HFF-Myc (cell line): ENCODE data around the gene SYNGR4.
A peak's percentile ranks its signal among the peaks of the same experiment; 100 is the strongest.
"Not testable (repeated sequence)": the region's sequence is repeated elsewhere in the genome, so short reads cannot be mapped to it uniquely, and the experiment has no call there.

Experiments used
- DNase-seq: peaks from one replicate; pipeline ENCODE4 v3.0.0-alpha.2; 2011; ENCODE audit warnings: low read depth; ENCODE audit errors: extremely low read depth
- H3K4me3 ChIP-seq: replicated peaks from 2 replicates; pipeline ENCODE4 v1.5.1; 2011; ENCODE audit warnings: low read depth, mild to moderate bottlenecking, control low read depth, low read length
- CTCF ChIP-seq: IDR thresholded peaks from 2 replicates; pipeline ENCODE4 v1.5.1; 2012; ENCODE audit warnings: mild to moderate bottlenecking, low read depth, low read length, control low read depth; ENCODE audit errors: missing control alignments

SYNGR4 gene

GRCh38 chr19:48386981-48387380 is 22.8 kb downstream of the SYNGR4 start:
- no peak overlapping the region for H3K4me3 ChIP-seq
- DNase-seq: no peak
- no peak for TF ChIP-seq CTCF

- DNase-seq: no peak
- peak; percentile 68 for TF ChIP-seq CTCF
These were observed 26.3 kb downstream of the SYNGR4 start for GRCh38 chr19:48390188-48391099.

GRCh38 chr19:48391100-48392005 is 27.2 kb downstream of the SYNGR4 start, which contains the start of gene KDELR1:
Gene KDELR1 (minus strand): TSS chr19:48391551. CDS start chr19:48391358, 193 bp downstream.
- TF ChIP-seq CTCF: peak; percentile 93
- peak within 1 kb of the TSS; percentile 97 for H3K4me3 ChIP-seq
- no peak for DNase-seq

More at GRCh38 chr19:48390188-48391099, 26.3 kb downstream of the SYNGR4 start:
- H3K4me3 ChIP-seq: peak overlapping the region; percentile 97

- DNase-seq: not testable (repeated sequence)
These were observed 27.8 kb downstream of the SYNGR4 start for GRCh38 chr19:48392006-48392344.

GRCh38 chr19:48392860-48393558 is 28.8 kb downstream of the SYNGR4 start:
- DNase-seq: no peak
- H3K4me3 ChIP-seq: no peak overlapping the region
- TF ChIP-seq CTCF: no peak

More at GRCh38 chr19:48392006-48392344, 27.8 kb downstream of the SYNGR4 start:
- H3K4me3 ChIP-seq: not testable (repeated sequence)

- H3K4me3 ChIP-seq: peak within 1 kb of the TSS; percentile 15; the same call in 1 of the 2 replicates
- TF ChIP-seq CTCF: peak; percentile 6
- DNase-seq: no peak
These were observed 29.6 kb downstream of the SYNGR4 start, which contains the start of gene GRIN2D for GRCh38 chr19:48393559-48394330. Gene GRIN2D (plus strand): TSS chr19:48393668. CDS start chr19:48398393, 4,725 bp downstream.
